Prostate gland (tissue), 2 donors: ENCODE measurements around the gene PDE2A. TPM values are rescaled to one million over a fixed set of nuclear protein-coding genes. Genes with fewer than 3 reads are reported as not detected.

Source experiments
- DNase-seq: peaks from one replicate; pipeline ENCODE4 v3.0.0-alpha.2; 2019; ENCODE audit warnings: low spot score
- H3K27ac ChIP-seq, 2 donors: fragments of 200-600 bp; sonication (generic); 2 replicates each; pipeline ENCODE4 v1.5.1; 2017 to 2019
- H3K27me3 ChIP-seq: fragments of 200-600 bp; sonication (generic); replicated peaks from 2 replicates; pipeline ENCODE4 v1.5.1; 2019; ENCODE audit not compliant: insufficient read depth
- H3K36me3 ChIP-seq, 2 donors: fragments of 200-600 bp; sonication (generic); 1 replicate in 1 of 2; 2 replicates in 1 of 2; pipeline versions ENCODE4 v1.5.1 to v1.8.1; 2017 to 2019
- H3K4me1 ChIP-seq: fragments of 200-600 bp; sonication (generic); replicated peaks from 2 replicates; pipeline ENCODE4 v1.5.1; 2019
- H3K4me3 ChIP-seq, 2 donors: fragments of 200-600 bp; sonication (generic); 2 replicates each; pipeline ENCODE4 v1.5.1; 2017 to 2019
- H3K9me3 ChIP-seq: fragments of 200-600 bp; sonication (generic); 2 replicates; pipeline ENCODE4 v1.5.1; 2017
- POLR2A ChIP-seq: fragments of 450-650 bp; IDR thresholded peaks from one replicate; pipeline ENCODE4 v1.6.1; 2016; ENCODE audit warnings: antibody characterized with exemption, mild to moderate bottlenecking
- POLR2AphosphoS5 ChIP-seq: sonication (generic); formaldehyde crosslinking; IDR thresholded peaks from one replicate; pipeline ENCODE4 v1.6.1; 2017; ENCODE audit warnings: antibody characterized with exemption
- WGBS: methylation state at CpG from one replicate; pipeline ENCODE4 v1.1.5; 2018; 5-methylcytosine and 5-hydroxymethylcytosine counted together
- intact Hi-C: fragments of 100-400 bp; cut with DNase I; formaldehyde crosslinking; loops from one replicate; pipeline ENCODE4 v1.14.2; 2022
- total RNA-seq, 2 donors: library from RNA; depleted of rRNA; stranded (reverse); fragments of >200 nt; gene quantifications; one replicate each; pipeline ENCODE4 v1.1.0, GENCODE V29; 2016
- TF ChIP-seq, protein P1 (sequence below), 4 experiments: fragments of 200-600 bp in 2 of 4; fragments of 450-650 bp in 2 of 4; sonication (generic) in 2 of 4; IDR thresholded peaks; 1 replicate in 3 of 4; 2 replicates in 1 of 4; pipeline ENCODE4 v1.5.1; 2016 to 2019; ENCODE audit warnings: antibody characterized with exemption in 4 of 4, mild to moderate bottlenecking in 2 of 4, moderate library complexity in 2 of 4

PDE2A gene
- total RNA-seq, 2 donors from 2014 or later: 24.2 to 47.7 TPM

DNA sequence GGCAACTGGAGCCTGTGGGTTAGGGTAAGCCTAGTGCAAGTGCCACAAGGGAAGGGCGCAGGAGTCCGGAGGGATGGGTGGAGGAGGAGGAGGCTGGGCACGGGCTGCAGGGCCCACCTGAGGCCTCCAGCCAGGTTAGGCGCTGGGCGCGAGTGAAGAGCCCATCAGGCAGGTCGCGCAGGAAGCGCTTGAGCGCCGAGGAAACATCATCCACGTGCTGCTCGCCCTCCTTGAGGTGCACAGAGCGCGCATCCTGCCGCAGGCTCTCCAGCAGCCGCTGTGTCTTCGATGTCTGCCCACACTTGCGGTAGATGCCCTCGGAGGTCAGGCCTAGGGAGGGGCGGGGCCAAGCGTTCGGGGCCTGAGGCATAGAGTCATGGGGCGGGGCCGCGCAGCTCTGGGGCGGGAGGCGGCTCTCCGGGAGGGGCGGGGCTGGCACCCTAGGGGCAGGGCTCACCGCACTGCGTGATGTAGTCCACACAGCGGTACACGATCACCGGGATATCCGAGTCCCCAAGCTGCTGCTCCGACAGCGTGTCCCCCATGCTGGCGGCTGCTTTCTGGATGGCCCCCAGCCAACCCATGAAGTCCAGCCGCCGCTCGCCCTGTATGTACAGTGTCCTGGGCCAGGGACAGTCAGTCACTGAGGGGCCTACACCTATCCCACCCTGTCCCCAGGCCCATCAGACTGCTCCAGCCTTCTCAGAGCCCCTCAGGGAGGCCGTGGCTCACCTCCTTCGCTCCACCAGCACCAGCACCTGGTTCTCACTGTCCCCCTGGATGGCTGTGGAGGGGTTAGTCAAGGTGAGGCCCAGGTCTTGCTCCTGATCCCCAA is 22.9 kb upstream of the PDE2A start:
- WGBS: 59% methylated on average over 43 of the region's 44 CpGs
- H3K9me3 ChIP-seq: no peaks in the 10 kb centered on the region
- intact Hi-C loops: no loop called here
- H3K36me3 ChIP-seq: peaks cover 21 to 46% of the 10 kb centered on the region in 2 donors
- no peak for DNase-seq
- H3K27me3 ChIP-seq: no peaks in the 10 kb centered on the region
- no peak overlapping the region for H3K27ac ChIP-seq
- TF ChIP-seq POLR2AphosphoS5: no peak
- no peak for TF ChIP-seq POLR2A
- TF ChIP-seq, protein P1, sequence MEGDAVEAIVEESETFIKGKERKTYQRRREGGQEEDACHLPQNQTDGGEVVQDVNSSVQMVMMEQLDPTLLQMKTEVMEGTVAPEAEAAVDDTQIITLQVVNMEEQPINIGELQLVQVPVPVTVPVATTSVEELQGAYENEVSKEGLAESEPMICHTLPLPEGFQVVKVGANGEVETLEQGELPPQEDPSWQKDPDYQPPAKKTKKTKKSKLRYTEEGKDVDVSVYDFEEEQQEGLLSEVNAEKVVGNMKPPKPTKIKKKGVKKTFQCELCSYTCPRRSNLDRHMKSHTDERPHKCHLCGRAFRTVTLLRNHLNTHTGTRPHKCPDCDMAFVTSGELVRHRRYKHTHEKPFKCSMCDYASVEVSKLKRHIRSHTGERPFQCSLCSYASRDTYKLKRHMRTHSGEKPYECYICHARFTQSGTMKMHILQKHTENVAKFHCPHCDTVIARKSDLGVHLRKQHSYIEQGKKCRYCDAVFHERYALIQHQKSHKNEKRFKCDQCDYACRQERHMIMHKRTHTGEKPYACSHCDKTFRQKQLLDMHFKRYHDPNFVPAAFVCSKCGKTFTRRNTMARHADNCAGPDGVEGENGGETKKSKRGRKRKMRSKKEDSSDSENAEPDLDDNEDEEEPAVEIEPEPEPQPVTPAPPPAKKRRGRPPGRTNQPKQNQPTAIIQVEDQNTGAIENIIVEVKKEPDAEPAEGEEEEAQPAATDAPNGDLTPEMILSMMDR (IDR thresholded peaks at IDR 0.05): no peak
- no peaks in the 10 kb centered on the region for H3K4me1 ChIP-seq
- no peak overlapping the region for H3K4me3 ChIP-seq

DNA sequence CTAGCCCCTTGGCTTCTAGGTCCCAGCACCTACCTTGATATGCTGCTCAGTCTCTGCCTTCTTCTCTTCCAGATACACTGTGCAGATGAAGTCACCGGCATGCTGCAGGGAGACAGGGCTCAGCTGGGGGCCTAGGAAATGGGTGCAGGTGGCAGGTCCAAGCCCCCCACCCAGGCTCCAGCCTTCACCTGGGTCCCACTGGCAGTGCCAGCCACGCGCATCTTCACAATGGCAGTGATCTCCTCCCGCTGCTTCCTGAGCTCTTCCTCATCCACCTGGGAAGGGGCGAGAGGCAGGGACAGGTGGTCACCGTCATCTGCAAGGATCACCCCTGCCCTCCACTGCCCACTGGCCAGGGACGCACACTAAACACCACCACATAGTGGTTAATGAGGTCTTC is 21.1 kb upstream of the PDE2A start:
- H3K4me1 ChIP-seq: no peaks in the 10 kb centered on the region
- no peak overlapping the region for H3K4me3 ChIP-seq
- no peaks in the 10 kb centered on the region for H3K27me3 ChIP-seq
- H3K9me3 ChIP-seq: no peaks in the 10 kb centered on the region
- intact Hi-C loops: no loop called here
- no peak overlapping the region for H3K27ac ChIP-seq
- WGBS: 95% methylated on average over 7 of the region's 7 CpGs
- H3K36me3 ChIP-seq: peaks cover 18 to 54% of the 10 kb centered on the region in 2 donors
- TF ChIP-seq POLR2AphosphoS5 (no peak), POLR2A (no peak)
- TF ChIP-seq, protein P1 (IDR thresholded peaks at IDR 0.05): no peak
- DNase-seq: no peak

DNA sequence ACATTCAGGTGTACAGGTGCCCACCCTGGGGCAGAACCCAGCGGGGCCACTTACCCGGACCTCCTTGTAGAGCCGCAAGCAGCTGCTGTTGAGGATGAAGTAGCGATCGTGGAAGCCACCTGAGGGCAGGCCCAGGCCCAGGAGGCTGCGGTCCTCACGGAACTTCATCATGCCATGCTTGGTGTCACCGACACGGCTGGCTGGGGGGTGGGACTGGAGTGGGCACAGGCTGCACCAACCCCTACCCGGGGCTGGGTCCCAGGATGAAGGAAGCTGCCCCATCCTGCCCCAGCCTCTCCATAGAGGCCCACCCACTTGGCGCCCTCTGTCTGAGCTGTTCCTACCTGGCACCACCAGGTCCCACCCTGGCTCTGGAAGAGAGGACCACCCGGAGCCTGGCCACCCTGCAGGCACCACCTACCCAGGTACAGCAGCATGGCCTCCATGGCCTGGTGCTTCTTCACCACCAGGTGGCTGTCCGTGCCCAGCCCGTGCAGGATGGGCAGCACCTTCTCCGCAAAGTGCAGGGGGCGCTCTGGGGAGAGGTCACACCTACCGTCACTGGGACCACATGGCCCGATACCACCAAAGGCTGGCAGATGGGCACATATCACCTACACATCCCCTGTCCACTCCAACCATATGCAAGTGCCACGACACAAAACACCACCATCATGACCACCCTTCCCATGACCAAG is 19.2 kb upstream of the PDE2A start:
- intact Hi-C loops: no loop called here
- Histone ChIP-seq H3K4me1 (no peaks in the 10 kb centered on the region), H3K27ac (no peak overlapping the region), H3K9me3 (no peaks in the 10 kb centered on the region), H3K36me3 (peaks cover 20 to 54% of the 10 kb centered on the region in 2 donors), H3K4me3 (no peak overlapping the region), H3K27me3 (no peaks in the 10 kb centered on the region)
- no peak for DNase-seq
- 95% methylated on average over 18 of the region's 19 CpGs for WGBS
- no peak for TF ChIP-seq POLR2A
- TF ChIP-seq, protein P1 (IDR thresholded peaks at IDR 0.05): no peak
- no peak for TF ChIP-seq POLR2AphosphoS5

DNA sequence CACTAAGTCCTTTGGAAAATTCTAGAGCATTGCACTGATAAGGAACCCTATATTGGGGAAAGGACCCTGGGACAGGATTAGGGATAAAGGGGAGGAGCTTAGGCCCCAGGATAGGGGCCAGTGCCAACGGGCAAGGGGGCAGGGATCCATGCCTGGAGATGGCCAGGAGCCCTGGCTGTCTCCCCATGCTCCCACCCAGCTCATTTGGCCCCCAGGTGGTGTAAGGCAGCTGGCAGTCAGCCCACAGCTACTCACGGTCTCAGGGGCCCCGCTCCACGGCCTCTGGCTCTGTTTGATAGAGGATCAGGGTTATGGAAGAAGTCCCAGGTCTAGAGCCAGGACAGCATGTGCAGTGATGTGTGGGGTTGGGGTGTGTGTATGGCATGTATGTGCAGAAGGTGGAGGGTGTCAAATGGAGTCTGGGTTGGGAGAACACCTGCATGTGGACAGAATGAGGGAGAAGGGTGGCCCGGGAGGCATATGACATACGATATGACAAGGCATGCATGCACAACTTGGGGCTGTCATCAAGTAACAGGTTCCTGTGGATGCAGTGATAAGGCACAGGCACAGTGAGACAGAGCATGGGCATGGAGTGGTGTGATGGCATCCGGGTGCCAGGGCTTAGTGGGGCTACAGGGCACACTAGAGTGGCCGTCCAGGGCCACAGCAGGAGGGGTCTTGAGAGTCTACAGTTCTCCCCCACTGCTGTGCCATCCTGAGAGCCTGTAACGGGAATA is 18.4 kb upstream of the PDE2A start:
- TF ChIP-seq, protein P1 (IDR thresholded peaks at IDR 0.05): no peak
- TF ChIP-seq POLR2AphosphoS5 (no peak), POLR2A (no peak)
- DNase-seq: no peak
- no peaks in the 10 kb centered on the region for H3K9me3 ChIP-seq
- peaks cover 19 to 54% of the 10 kb centered on the region in 2 donors for H3K36me3 ChIP-seq
- no peaks in the 10 kb centered on the region for H3K27me3 ChIP-seq
- 77% methylated on average over 9 of the region's 9 CpGs for WGBS
- no peak overlapping the region for H3K4me3 ChIP-seq
- intact Hi-C loops: no loop called here
- H3K4me1 ChIP-seq: no peaks in the 10 kb centered on the region
- no peak overlapping the region for H3K27ac ChIP-seq
